ENCODE data around the gene LAMTOR4.
A peak's percentile ranks its signal among the peaks of the same experiment; 100 is the strongest.

LAMTOR4 gene

GRCh38 chr7:100171840-100172239 lies 23.1 kb downstream of the LAMTOR4 start:
- peaks cover 88% of the 10 kb centered on the region for H3K27me3 ChIP-seq (replicated peaks; ENCODE audit: insufficient read depth, low read length)
- no peaks in the 10 kb centered on the region for H3K9me3 ChIP-seq (replicated peaks; ENCODE audit: insufficient read depth, low read length)
- TF ChIP-seq EZH2 (optimal IDR thresholded peaks at IDR 0.05; ENCODE audit: low read depth, low read length) (peak; percentile 54), EZH2phosphoT487 (IDR thresholded peaks at IDR 0.05; ENCODE audit: low read length) (no peak)
- H3K4me3 ChIP-seq (ENCODE audit: low read length) = peak overlapping the region; percentile 47; the same call in 1 of the 2 replicates
- no peaks in the 10 kb centered on the region; the same call in 1 of the 2 replicates for H3K4me1 ChIP-seq (ENCODE audit: low read length)
- H4K20me1 ChIP-seq (ENCODE audit: insufficient read depth, low read length) = no peaks in the 10 kb centered on the region
- H3K27ac ChIP-seq (ENCODE audit: low read length) = no peak overlapping the region
- H3F3A ChIP-seq (ENCODE audit: insufficient read depth, low read length) = no peaks in the 10 kb centered on the region
- no peaks in the 10 kb centered on the region for H3K79me2 ChIP-seq (ENCODE audit: low read length)
- H3K9ac ChIP-seq (ENCODE audit: low read length) = no peak overlapping the region
- H3K9me2 ChIP-seq (replicated peaks; ENCODE audit: insufficient read depth, low read length) = no peaks in the 10 kb centered on the region
- no peak overlapping the region for H2AFZ ChIP-seq (ENCODE audit: low read length)
- H3K4me2 ChIP-seq (ENCODE audit: low read depth, low read length) = peak overlapping the region; percentile 81
- DNase-seq = no peak
- no peaks in the 10 kb centered on the region for H3K36me3 ChIP-seq (replicated peaks; ENCODE audit: insufficient read depth, low read length)

- Histone ChIP-seq H3K9ac (ENCODE audit: low read length) (no peak overlapping the region), H3K36me3 (replicated peaks; ENCODE audit: insufficient read depth, low read length) (no peaks in the 10 kb centered on the region), H3F3A (ENCODE audit: insufficient read depth, low read length) (no peaks in the 10 kb centered on the region), H3K27me3 (replicated peaks; ENCODE audit: insufficient read depth, low read length) (peaks cover 80% of the 10 kb centered on the region), H2AFZ (ENCODE audit: low read length) (no peak overlapping the region), H3K9me2 (replicated peaks; ENCODE audit: insufficient read depth, low read length) (no peaks in the 10 kb centered on the region), H3K27ac (ENCODE audit: low read length) (no peak overlapping the region), H3K79me2 (ENCODE audit: low read length) (no peaks in the 10 kb centered on the region), H4K20me1 (ENCODE audit: insufficient read depth, low read length) (no peaks in the 10 kb centered on the region), H3K9me3 (replicated peaks; ENCODE audit: insufficient read depth, low read length) (no peaks in the 10 kb centered on the region), H3K4me3 (ENCODE audit: low read length) (no peak overlapping the region), H3K4me2 (ENCODE audit: low read depth, low read length) (no peak overlapping the region), H3K4me1 (ENCODE audit: low read length) (peaks cover 5% of the 10 kb centered on the region; the same call in 1 of the 2 replicates)
- DNase-seq = no peak
- TF ChIP-seq EZH2 (optimal IDR thresholded peaks at IDR 0.05; ENCODE audit: low read depth, low read length) (no peak), CTCF (IDR thresholded peaks at IDR 0.05; ENCODE audit: low read length) (peak; percentile 13; the same call in 1 of the 2 replicates)
Measured at GRCh38 chr7:100173806-100174495, 25.2 kb downstream of the LAMTOR4 start.

- H3K4me3 ChIP-seq (ENCODE audit: low read length) = no peak overlapping the region
- H2AFZ ChIP-seq (ENCODE audit: low read length) = no peak overlapping the region
- no peaks in the 10 kb centered on the region for H4K20me1 ChIP-seq (ENCODE audit: insufficient read depth, low read length)
- H3K9me3 ChIP-seq (replicated peaks; ENCODE audit: insufficient read depth, low read length) = no peaks in the 10 kb centered on the region
- H3K36me3 ChIP-seq (replicated peaks; ENCODE audit: insufficient read depth, low read length) = no peaks in the 10 kb centered on the region
- no peak overlapping the region for H3K9ac ChIP-seq (ENCODE audit: low read length)
- peaks cover 79% of the 10 kb centered on the region for H3K27me3 ChIP-seq (replicated peaks; ENCODE audit: insufficient read depth, low read length)
- no peaks in the 10 kb centered on the region for H3F3A ChIP-seq (ENCODE audit: insufficient read depth, low read length)
- no peak for DNase-seq
- no peak overlapping the region for H3K27ac ChIP-seq (ENCODE audit: low read length)
- H3K4me2 ChIP-seq (ENCODE audit: low read depth, low read length) = no peak overlapping the region
- no peaks in the 10 kb centered on the region for H3K9me2 ChIP-seq (replicated peaks; ENCODE audit: insufficient read depth, low read length)
- no peaks in the 10 kb centered on the region for H3K79me2 ChIP-seq (ENCODE audit: low read length)
- TF ChIP-seq EZH2 (optimal IDR thresholded peaks at IDR 0.05; ENCODE audit: low read depth, low read length) = no peak
- peaks cover 5% of the 10 kb centered on the region; the same call in 1 of the 2 replicates for H3K4me1 ChIP-seq (ENCODE audit: low read length)
Measured at GRCh38 chr7:100174582-100174981, 25.9 kb downstream of the LAMTOR4 start.

- Histone ChIP-seq H3F3A (ENCODE audit: insufficient read depth, low read length) (no peaks in the 10 kb centered on the region), H3K4me1 (ENCODE audit: low read length) (peaks cover 5% of the 10 kb centered on the region; the same call in 1 of the 2 replicates), H3K27me3 (replicated peaks; ENCODE audit: insufficient read depth, low read length) (peaks cover 74% of the 10 kb centered on the region), H3K79me2 (ENCODE audit: low read length) (no peaks in the 10 kb centered on the region), H3K9ac (ENCODE audit: low read length) (no peak overlapping the region), H3K9me2 (replicated peaks; ENCODE audit: insufficient read depth, low read length) (no peaks in the 10 kb centered on the region), H3K4me2 (ENCODE audit: low read depth, low read length) (no peak overlapping the region), H3K9me3 (replicated peaks; ENCODE audit: insufficient read depth, low read length) (no peaks in the 10 kb centered on the region), H3K36me3 (replicated peaks; ENCODE audit: insufficient read depth, low read length) (no peaks in the 10 kb centered on the region), H3K4me3 (ENCODE audit: low read length) (no peak overlapping the region), H4K20me1 (ENCODE audit: insufficient read depth, low read length) (no peaks in the 10 kb centered on the region), H2AFZ (ENCODE audit: low read length) (no peak overlapping the region), H3K27ac (ENCODE audit: low read length) (no peak overlapping the region)
- no peak for DNase-seq
- no peak for TF ChIP-seq CTCF (IDR thresholded peaks at IDR 0.05; ENCODE audit: low read length)
- no peak for TF ChIP-seq EZH2 (optimal IDR thresholded peaks at IDR 0.05; ENCODE audit: low read depth, low read length)
- TF ChIP-seq EZH2phosphoT487 (IDR thresholded peaks at IDR 0.05; ENCODE audit: low read length) = no peak
Measured at GRCh38 chr7:100175296-100175935, 26.7 kb downstream of the LAMTOR4 start.

Data from MM.1S (cell line).